Stimulated activated naive CD8-positive, alpha-beta T cell treated with anti-CD3 and anti-CD28 coated beads, Interleukin-15, Interleukin-2, amounts not matched to agents 100 ng/mL and 50 ng/mL, for 24 hours (primary cell): ENCODE data around the gene SLC19A1.

Experiments used
- H3K27ac Mint-ChIP-seq: one replicate; pipeline ENCODE4 v1.8.0; 2021; ENCODE audit warnings: mild to moderate bottlenecking, mixed read lengths
- H3K27me3 Mint-ChIP-seq: one replicate; pipeline ENCODE4 v1.8.0; 2021; ENCODE audit warnings: mixed read lengths
- H3K36me3 Mint-ChIP-seq: one replicate; pipeline ENCODE4 v1.8.0; 2021; ENCODE audit warnings: low read depth, mixed read lengths
- H3K4me1 Mint-ChIP-seq: one replicate; pipeline ENCODE4 v1.8.0; 2021; ENCODE audit warnings: low read depth, mixed read lengths
- H3K4me3 Mint-ChIP-seq: one replicate; pipeline ENCODE4 v1.8.0; 2021; ENCODE audit warnings: mild to moderate bottlenecking, mixed read lengths
- H3K9me3 Mint-ChIP-seq: one replicate; pipeline ENCODE4 v1.8.0; 2021; ENCODE audit warnings: mixed read lengths

Gene SLC19A1

GRCh38 chr21:45497846-45498645 lies 44.2 kb downstream of the SLC19A1 start:
- Mint-ChIP-seq H3K9me3 (peaks cover 4% of the 10 kb centered on the region), H3K27me3 (no peaks in the 10 kb centered on the region), H3K4me1 (no peaks in the 10 kb centered on the region), H3K27ac (no peak overlapping the region), H3K36me3 (no peaks in the 10 kb centered on the region), H3K4me3 (no peak overlapping the region)

- Mint-ChIP-seq H3K27ac (no peak overlapping the region), H3K27me3 (no peaks in the 10 kb centered on the region), H3K4me3 (no peak overlapping the region), H3K9me3 (peaks cover 4% of the 10 kb centered on the region), H3K4me1 (no peaks in the 10 kb centered on the region), H3K36me3 (no peaks in the 10 kb centered on the region)
These were observed 45.0 kb downstream of the SLC19A1 start for GRCh38 chr21:45496968-45497845.

GRCh38 chr21:45496151-45496967 lies 45.9 kb downstream of the SLC19A1 start:
- no peak overlapping the region for H3K4me3 Mint-ChIP-seq
- no peaks in the 10 kb centered on the region for H3K27me3 Mint-ChIP-seq
- H3K4me1 Mint-ChIP-seq, result no peaks in the 10 kb centered on the region
- no peak overlapping the region for H3K27ac Mint-ChIP-seq
- no peaks in the 10 kb centered on the region for H3K36me3 Mint-ChIP-seq
- peaks cover 4% of the 10 kb centered on the region for H3K9me3 Mint-ChIP-seq

- H3K4me3 Mint-ChIP-seq, result no peak overlapping the region
- H3K27me3 Mint-ChIP-seq, result no peaks in the 10 kb centered on the region
- H3K27ac Mint-ChIP-seq, result no peak overlapping the region
- no peaks in the 10 kb centered on the region for H3K4me1 Mint-ChIP-seq
- no peaks in the 10 kb centered on the region for H3K36me3 Mint-ChIP-seq
- peaks cover 4% of the 10 kb centered on the region for H3K9me3 Mint-ChIP-seq
These were observed 47.2 kb downstream of the SLC19A1 start for GRCh38 chr21:45494851-45495680.

- Mint-ChIP-seq H3K36me3 (no peaks in the 10 kb centered on the region), H3K9me3 (no peaks in the 10 kb centered on the region), H3K27me3 (no peaks in the 10 kb centered on the region), H3K4me3 (no peak overlapping the region), H3K4me1 (no peaks in the 10 kb centered on the region), H3K27ac (no peak overlapping the region)
These were observed 47.9 kb downstream of the SLC19A1 start for GRCh38 chr21:45494135-45494850.

GRCh38 chr21:45493401-45494001 lies 48.7 kb downstream of the SLC19A1 start:
- Mint-ChIP-seq H3K9me3 (no peaks in the 10 kb centered on the region), H3K4me3 (no peak overlapping the region), H3K36me3 (no peaks in the 10 kb centered on the region), H3K27ac (no peak overlapping the region), H3K4me1 (no peaks in the 10 kb centered on the region), H3K27me3 (no peaks in the 10 kb centered on the region)

- H3K4me3 Mint-ChIP-seq, result no peak overlapping the region
These were observed 49.5 kb downstream of the SLC19A1 start for GRCh38 chr21:45492765-45493164.

GRCh38 chr21:45491623-45492022 lies 50.6 kb downstream of the SLC19A1 start:
- no peak overlapping the region for H3K4me3 Mint-ChIP-seq
- no peaks in the 10 kb centered on the region for H3K27me3 Mint-ChIP-seq
- no peaks in the 10 kb centered on the region for H3K36me3 Mint-ChIP-seq
- no peaks in the 10 kb centered on the region for H3K4me1 Mint-ChIP-seq
- H3K27ac Mint-ChIP-seq, result no peak overlapping the region
- no peaks in the 10 kb centered on the region for H3K9me3 Mint-ChIP-seq

More at GRCh38 chr21:45492765-45493164, 49.5 kb downstream of the SLC19A1 start:
- H3K36me3 Mint-ChIP-seq, result no peaks in the 10 kb centered on the region
- H3K27me3 Mint-ChIP-seq, result no peaks in the 10 kb centered on the region
- no peaks in the 10 kb centered on the region for H3K9me3 Mint-ChIP-seq
- H3K4me1 Mint-ChIP-seq, result no peaks in the 10 kb centered on the region
- H3K27ac Mint-ChIP-seq, result no peak overlapping the region

- Mint-ChIP-seq H3K27me3 (no peaks in the 10 kb centered on the region), H3K4me3 (no peak overlapping the region), H3K9me3 (no peaks in the 10 kb centered on the region), H3K4me1 (no peaks in the 10 kb centered on the region), H3K27ac (no peak overlapping the region), H3K36me3 (no peaks in the 10 kb centered on the region)
These were observed 51.2 kb downstream of the SLC19A1 start for GRCh38 chr21:45491056-45491455.

GRCh38 chr21:45490049-45490731 lies 52.0 kb downstream of the SLC19A1 start:
- no peak overlapping the region for H3K4me3 Mint-ChIP-seq
- no peak overlapping the region for H3K27ac Mint-ChIP-seq
- no peaks in the 10 kb centered on the region for H3K36me3 Mint-ChIP-seq
- no peaks in the 10 kb centered on the region for H3K4me1 Mint-ChIP-seq
- H3K27me3 Mint-ChIP-seq, result no peaks in the 10 kb centered on the region
- H3K9me3 Mint-ChIP-seq, result no peaks in the 10 kb centered on the region

- no peaks in the 10 kb centered on the region for H3K27me3 Mint-ChIP-seq
- no peak overlapping the region for H3K27ac Mint-ChIP-seq
- H3K4me3 Mint-ChIP-seq, result no peak overlapping the region
- H3K9me3 Mint-ChIP-seq, result no peaks in the 10 kb centered on the region
- H3K36me3 Mint-ChIP-seq, result no peaks in the 10 kb centered on the region
- H3K4me1 Mint-ChIP-seq, result no peaks in the 10 kb centered on the region
These were observed 52.6 kb downstream of the SLC19A1 start for GRCh38 chr21:45489722-45489982.

- Mint-ChIP-seq H3K36me3 (no peaks in the 10 kb centered on the region), H3K27me3 (no peaks in the 10 kb centered on the region), H3K9me3 (peaks cover 4% of the 10 kb centered on the region), H3K27ac (no peak overlapping the region), H3K4me1 (no peaks in the 10 kb centered on the region), H3K4me3 (no peak overlapping the region)
These were observed 53.1 kb downstream of the SLC19A1 start for GRCh38 chr21:45488931-45489721.
